ENCODE results near the gene SOX30.

GRCh38 chr5:157689942-157690689, 37.9 kb upstream of the SOX30 start:
- TF ChIP-seq, protein P1, sequence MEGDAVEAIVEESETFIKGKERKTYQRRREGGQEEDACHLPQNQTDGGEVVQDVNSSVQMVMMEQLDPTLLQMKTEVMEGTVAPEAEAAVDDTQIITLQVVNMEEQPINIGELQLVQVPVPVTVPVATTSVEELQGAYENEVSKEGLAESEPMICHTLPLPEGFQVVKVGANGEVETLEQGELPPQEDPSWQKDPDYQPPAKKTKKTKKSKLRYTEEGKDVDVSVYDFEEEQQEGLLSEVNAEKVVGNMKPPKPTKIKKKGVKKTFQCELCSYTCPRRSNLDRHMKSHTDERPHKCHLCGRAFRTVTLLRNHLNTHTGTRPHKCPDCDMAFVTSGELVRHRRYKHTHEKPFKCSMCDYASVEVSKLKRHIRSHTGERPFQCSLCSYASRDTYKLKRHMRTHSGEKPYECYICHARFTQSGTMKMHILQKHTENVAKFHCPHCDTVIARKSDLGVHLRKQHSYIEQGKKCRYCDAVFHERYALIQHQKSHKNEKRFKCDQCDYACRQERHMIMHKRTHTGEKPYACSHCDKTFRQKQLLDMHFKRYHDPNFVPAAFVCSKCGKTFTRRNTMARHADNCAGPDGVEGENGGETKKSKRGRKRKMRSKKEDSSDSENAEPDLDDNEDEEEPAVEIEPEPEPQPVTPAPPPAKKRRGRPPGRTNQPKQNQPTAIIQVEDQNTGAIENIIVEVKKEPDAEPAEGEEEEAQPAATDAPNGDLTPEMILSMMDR (IDR thresholded peaks at IDR 0.05): peak; percentile 42
- TF ChIP-seq EZH2 (IDR thresholded peaks at IDR 0.05; ENCODE audit: borderline replicate concordance, insufficient read depth, low read depth, low read length, poor library complexity, severe bottlenecking): no peak
